Thoracic aorta (tissue), 2 donors: ENCODE measurements around the gene B3GNT2. TPM values are rescaled to one million over a fixed set of nuclear protein-coding genes. Genes with fewer than 3 reads are reported as not detected.
A peak's percentile ranks its signal among the peaks of the same experiment; 100 is the strongest.

ENCODE experiments used
- ATAC-seq: fragments of 150-250 bp; one replicate; pipeline ENCODE4 v1.8.0; 2017; ENCODE audit warnings: low read depth; ENCODE audit not compliant: insufficient number of reproducible peaks, low FRiP score
- DNase-seq: peaks from one replicate; pipeline ENCODE4 v3.0.0-alpha.2; 2020; ENCODE audit warnings: low spot score
- H3K27ac ChIP-seq, 2 donors: fragments of 200-600 bp; sonication (generic); 1 replicate in 1 of 2; 2 replicates in 1 of 2; pipeline ENCODE4 v1.5.1; 2016; ENCODE audit warnings: mild to moderate bottlenecking in 2 of 2, moderate library complexity in 2 of 2
- H3K27me3 ChIP-seq: fragments of 200-600 bp; sonication (generic); replicated peaks from 2 replicates; pipeline ENCODE4 v1.6.0; 2016; ENCODE audit warnings: mild to moderate bottlenecking; ENCODE audit not compliant: insufficient read depth
- H3K36me3 ChIP-seq: fragments of 200-600 bp; sonication (generic); one replicate; pipeline ENCODE4 v1.5.1; 2016
- H3K4me1 ChIP-seq, 2 donors: fragments of 200-600 bp; sonication (generic); 1 replicate in 1 of 2; 2 replicates in 1 of 2; pipeline versions ENCODE4 v1.5.1 to v1.6.0; 2016; ENCODE audit warnings: low read depth in 2 of 2, mild to moderate bottlenecking in 1 of 2; ENCODE audit not compliant: control insufficient read depth in 1 of 2
- H3K4me3 ChIP-seq: fragments of 200-600 bp; sonication (generic); 2 replicates; pipeline ENCODE4 v1.5.1; 2016; ENCODE audit warnings: mild to moderate bottlenecking
- H3K9me3 ChIP-seq: fragments of 200-600 bp; sonication (generic); 2 replicates; pipeline ENCODE4 v1.5.1; 2016
- total RNA-seq, 2 donors: library from RNA; depleted of rRNA; stranded (reverse); fragments of >200 nt; gene quantifications; one replicate each; pipeline versions ENCODE4 v1.1.0 to v1.2.3, GENCODE V29; 2016
- TF ChIP-seq, protein P1 (sequence below): fragments of 200-600 bp; sonication (generic); IDR thresholded peaks from one replicate; pipeline ENCODE4 v1.5.1; 2019; ENCODE audit warnings: antibody characterized with exemption

Gene B3GNT2
- total RNA-seq, 2 donors from 2014 or later, result 20.1 to 27.9 TPM

GRCh38 chr2:62229082-62229605, 33.2 kb downstream of the B3GNT2 start:
- DNase-seq (no peak), ATAC-seq (no peak)
- Histone ChIP-seq H3K27ac (no peak overlapping the region), H3K36me3 (peaks cover 8% of the 10 kb centered on the region), H3K4me1 (peaks cover 7 to 16% of the 10 kb centered on the region in 2 donors), H3K27me3 (no peaks in the 10 kb centered on the region), H3K9me3 (no peaks in the 10 kb centered on the region), H3K4me3 (no peak overlapping the region)
- TF ChIP-seq, protein P1, sequence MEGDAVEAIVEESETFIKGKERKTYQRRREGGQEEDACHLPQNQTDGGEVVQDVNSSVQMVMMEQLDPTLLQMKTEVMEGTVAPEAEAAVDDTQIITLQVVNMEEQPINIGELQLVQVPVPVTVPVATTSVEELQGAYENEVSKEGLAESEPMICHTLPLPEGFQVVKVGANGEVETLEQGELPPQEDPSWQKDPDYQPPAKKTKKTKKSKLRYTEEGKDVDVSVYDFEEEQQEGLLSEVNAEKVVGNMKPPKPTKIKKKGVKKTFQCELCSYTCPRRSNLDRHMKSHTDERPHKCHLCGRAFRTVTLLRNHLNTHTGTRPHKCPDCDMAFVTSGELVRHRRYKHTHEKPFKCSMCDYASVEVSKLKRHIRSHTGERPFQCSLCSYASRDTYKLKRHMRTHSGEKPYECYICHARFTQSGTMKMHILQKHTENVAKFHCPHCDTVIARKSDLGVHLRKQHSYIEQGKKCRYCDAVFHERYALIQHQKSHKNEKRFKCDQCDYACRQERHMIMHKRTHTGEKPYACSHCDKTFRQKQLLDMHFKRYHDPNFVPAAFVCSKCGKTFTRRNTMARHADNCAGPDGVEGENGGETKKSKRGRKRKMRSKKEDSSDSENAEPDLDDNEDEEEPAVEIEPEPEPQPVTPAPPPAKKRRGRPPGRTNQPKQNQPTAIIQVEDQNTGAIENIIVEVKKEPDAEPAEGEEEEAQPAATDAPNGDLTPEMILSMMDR, result no peak

DNA sequence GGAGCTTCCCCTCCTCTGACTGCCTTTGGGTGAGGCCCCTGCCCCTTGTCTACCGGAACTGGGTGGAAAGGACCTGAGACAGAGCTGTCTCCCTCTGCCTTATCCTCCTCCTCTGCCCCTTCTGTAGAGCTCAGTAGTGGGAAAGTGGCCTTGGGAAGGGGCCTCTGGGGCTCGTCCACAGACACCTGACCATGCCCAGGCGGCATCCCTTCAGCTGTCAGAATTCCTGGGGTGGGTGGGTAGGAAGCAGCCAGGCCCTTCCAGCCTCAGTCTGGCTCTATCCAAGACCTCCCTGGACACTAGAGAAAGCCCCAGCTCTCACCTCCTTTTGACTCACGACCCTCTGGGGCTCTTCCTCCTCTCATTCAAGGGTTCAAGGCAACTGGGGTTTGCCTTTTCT, 35.6 kb downstream of the B3GNT2 start:
- no peak overlapping the region for H3K27ac ChIP-seq
- H3K27me3 ChIP-seq, result no peaks in the 10 kb centered on the region
- no peak for DNase-seq
- TF ChIP-seq, protein P1, result no peak
- no peaks in the 10 kb centered on the region for H3K9me3 ChIP-seq
- H3K4me3 ChIP-seq, result no peak overlapping the region
- peaks cover 16 to 31% of the 10 kb centered on the region in 2 donors for H3K4me1 ChIP-seq
- ATAC-seq, result no peak
- no peaks in the 10 kb centered on the region for H3K36me3 ChIP-seq

DNA sequence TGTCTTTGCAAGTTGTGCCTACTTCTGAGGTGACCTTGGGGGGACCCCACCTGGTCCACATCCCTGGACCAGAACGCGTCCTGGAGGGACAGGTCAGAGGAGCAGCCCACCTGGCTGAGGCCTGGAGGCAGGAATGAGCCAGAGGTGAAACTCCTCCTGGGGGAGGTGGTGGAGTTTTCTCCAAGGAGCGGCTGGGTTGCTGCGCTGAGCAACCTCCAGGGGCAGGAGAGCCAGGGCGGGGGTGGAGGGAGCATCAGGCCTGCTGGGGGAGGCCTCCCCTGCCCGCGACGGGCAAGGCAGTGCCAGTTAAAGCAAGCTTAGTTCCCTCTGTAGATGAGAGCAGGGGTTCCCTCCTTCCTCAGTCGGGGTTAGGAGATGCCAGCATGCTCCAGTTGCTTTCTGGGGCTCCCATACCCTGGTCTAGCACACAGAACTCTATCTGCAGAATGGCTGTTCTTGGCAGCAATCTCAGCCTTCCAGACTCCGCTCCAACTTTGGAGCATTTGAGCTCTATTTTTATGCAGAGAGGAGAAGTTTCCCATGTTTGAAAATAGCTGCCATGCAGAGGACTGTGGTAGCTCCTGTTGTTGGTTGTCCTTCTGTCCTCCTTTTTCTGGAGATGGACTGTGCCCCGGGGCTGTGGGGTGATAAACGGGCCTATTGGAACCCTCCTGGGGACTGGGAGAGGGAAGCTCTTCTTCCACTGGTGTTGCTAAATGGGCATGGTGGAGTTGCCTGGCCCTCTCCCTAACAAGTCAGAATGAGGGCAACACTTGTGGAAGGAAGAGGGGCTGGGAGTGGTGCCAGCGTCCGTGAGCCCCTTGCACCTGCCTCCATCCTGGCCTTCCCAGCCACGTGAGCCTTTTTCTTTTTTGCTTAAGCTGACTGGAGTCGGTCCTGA, 39.1 kb downstream of the B3GNT2 start:
- no peaks in the 10 kb centered on the region for H3K27me3 ChIP-seq
- peaks cover 16 to 31% of the 10 kb centered on the region in 2 donors for H3K4me1 ChIP-seq
- ATAC-seq (peak; percentile 49), DNase-seq (no peak)
- no peaks in the 10 kb centered on the region for H3K36me3 ChIP-seq
- H3K27ac ChIP-seq, result peak overlapping the region; percentile 18 to 52
- H3K4me3 ChIP-seq, result peak overlapping the region; percentile 29
- H3K9me3 ChIP-seq, result no peaks in the 10 kb centered on the region
- TF ChIP-seq, protein P1, result no peak

DNA sequence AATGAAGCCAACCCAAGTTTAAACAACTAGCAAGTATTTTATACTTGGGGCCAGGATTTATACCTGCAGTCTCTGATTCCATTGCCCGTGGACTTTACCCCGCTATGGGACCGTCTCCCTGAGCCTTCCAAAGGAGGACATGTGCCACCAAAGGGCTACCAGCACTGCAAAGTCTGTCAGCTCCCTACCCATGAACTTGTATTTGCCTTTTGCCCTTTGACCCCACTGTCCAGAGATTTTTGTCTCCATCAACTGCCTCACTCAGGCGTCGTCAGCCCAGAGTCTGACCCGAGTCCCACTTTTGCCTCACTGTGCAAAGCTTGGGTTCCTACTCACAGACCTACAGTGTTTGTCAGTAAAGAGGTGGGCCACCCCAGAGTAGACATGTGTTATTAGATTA, 40.6 kb downstream of the B3GNT2 start:
- DNase-seq, result no peak
- TF ChIP-seq, protein P1, result no peak
- H3K27me3 ChIP-seq, result no peaks in the 10 kb centered on the region

GRCh38 chr2:62238236-62238635, 42.3 kb downstream of the B3GNT2 start:
- no peak for DNase-seq
- Histone ChIP-seq H3K27me3 (no peaks in the 10 kb centered on the region), H3K36me3 (no peaks in the 10 kb centered on the region), H3K9me3 (no peaks in the 10 kb centered on the region), H3K27ac (no peak overlapping the region), H3K4me3 (no peak overlapping the region), H3K4me1 (peaks cover 9 to 15% of the 10 kb centered on the region in 2 donors)
- no peak for ATAC-seq
- TF ChIP-seq, protein P1, result no peak

More for the DNA sequence above, 40.6 kb downstream of the B3GNT2 start:
- Histone ChIP-seq H3K36me3 (no peaks in the 10 kb centered on the region), H3K4me1 (peaks cover 16 to 28% of the 10 kb centered on the region in 2 donors), H3K4me3 (no peak overlapping the region), H3K27ac (no peak overlapping the region), H3K9me3 (no peaks in the 10 kb centered on the region)
- no peak for ATAC-seq
